GM21447 (cell line): ENCODE results near the gene MED12L.

Source experiments
- ATAC-seq: cut with Tn5 transposase; IDR thresholded peaks from one replicate; pipeline ENCODE4 v1.9.1; 2021; ENCODE audit not compliant: unreplicated experiment

The MED12L gene

DNA sequence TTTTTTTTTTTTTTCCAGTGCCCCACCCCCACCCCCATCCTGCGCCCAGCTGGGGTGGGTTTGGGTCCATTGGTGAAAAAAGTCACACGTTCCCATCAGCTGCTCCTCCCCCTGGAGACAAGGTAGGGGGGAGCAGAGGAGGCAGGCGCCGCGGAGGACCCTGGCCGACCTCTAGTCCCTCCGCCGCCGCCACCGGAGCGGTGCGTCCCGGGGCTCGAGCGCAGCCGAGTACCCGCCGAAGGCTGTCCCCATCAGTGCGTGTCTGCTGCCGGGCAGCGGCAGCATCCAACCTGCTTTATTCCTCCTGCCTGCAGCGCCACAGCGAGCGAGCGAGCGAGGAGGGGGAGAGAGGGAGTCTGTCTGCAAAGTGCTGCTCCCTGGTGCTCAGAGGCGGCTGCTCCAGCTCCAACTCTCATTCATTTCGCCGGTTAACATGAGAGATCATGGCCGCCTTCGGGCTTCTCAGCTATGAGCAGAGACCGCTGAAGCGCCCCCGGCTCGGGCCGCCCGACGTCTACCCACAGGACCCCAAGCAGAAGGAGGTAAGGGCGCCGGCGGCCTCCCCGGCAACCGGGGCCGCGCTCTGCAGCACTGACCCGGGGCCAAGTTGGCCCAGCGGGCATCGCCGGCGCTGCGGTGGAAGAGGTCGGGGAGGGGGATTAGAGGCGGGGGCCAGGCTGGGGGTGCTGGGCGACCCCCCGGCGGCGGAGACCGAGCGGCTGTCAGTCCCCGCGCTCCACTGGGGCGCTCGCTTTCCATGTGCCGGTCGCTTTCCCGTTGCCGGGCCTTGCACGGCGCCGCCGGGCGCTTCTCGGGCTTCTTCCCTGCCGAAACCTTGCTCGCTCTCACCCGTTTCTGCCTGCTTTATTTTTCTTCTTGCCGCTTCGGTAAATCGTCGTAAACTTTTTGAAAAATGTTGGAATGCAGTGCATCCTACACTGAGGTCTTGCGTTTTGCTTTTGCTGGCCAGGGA, 1.3 kb downstream of the MED12L start:
- peak; percentile 61 for ATAC-seq

DNA sequence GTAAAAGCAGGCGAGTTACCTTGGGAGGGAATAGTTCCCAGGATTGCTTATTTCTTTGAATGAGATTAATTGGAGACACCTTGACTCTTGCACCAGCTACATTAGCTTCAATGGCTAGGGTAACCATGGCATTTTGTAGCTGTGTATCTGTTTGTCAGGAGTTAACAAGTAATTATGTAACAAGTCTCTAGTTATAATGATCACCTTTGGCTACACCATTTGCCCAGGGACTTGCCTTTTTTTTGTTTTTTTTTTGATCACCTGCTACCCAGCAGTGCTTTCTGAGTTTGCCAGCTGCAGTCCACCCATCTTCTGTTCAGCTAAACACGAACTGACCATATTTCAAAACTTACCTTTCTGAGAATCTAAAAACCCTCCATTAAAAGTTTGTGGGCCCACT, 2.2 kb downstream of the MED12L start:
- no peak for ATAC-seq

- no peak for ATAC-seq
Observed at GRCh38 chr3:151091685-151092345, 6.4 kb downstream of the MED12L start.

DNA sequence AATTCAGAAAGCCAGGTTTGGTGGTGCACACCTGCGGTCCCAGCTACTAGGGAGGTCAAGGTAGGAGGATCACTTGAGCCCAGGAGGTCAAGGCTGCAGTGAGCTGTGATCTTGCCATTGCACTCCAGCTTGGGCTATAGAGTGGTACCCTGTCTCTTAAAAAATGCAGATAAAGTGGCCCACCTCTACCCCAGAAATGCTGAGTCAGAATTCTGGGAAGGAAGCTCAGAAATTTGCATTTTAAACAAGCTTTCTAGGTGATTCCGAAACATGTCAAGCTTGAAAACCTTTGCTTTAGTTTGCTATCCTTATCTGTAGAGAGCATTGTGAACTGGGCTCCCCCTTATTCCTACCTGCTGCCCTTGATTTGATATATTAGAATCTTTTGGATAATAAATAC, 7.7 kb downstream of the MED12L start:
- no peak for ATAC-seq

DNA sequence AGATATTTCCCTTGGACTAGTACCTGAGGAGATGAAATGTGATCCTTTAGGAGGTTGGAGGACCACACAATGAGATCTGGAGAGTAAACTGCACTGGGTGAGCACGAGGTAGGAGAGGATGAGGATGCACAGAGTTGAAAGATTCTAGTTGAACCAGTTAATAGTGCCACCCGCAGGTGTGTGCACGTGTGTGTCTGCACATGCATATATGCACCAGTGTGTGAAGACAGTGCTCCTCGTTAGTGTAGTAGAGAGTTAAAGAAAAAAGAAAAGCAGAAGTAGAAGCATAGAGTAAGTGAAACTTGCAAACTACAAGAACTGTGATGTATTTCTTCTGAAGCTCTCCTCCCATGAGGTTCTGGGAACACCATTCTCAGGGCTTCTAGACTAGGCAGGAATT, 8.4 kb downstream of the MED12L start:
- ATAC-seq: no peak

DNA sequence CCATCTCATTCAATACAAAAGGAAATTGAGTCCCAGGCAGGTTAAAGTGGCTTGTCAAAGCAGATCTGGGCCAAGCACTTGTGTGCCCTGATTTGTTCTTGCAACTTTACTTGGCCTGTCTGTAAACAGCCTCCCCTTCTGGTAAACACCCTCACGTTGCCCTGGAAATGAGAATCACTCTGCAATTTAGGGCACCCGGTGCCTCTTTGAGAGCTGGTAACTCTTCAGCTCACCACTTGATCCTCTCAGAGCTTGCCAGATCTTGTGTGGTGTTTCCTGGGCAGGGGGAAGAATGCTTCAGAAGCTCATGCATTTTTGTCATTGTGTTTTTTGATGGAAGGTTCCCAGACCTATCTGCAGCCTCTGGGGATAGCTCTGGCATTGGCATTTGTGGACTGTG, 11.3 kb downstream of the MED12L start:
- no peak for ATAC-seq

- ATAC-seq: no peak
Observed at GRCh38 chr3:151100076-151100475, 14.6 kb downstream of the MED12L start.

DNA sequence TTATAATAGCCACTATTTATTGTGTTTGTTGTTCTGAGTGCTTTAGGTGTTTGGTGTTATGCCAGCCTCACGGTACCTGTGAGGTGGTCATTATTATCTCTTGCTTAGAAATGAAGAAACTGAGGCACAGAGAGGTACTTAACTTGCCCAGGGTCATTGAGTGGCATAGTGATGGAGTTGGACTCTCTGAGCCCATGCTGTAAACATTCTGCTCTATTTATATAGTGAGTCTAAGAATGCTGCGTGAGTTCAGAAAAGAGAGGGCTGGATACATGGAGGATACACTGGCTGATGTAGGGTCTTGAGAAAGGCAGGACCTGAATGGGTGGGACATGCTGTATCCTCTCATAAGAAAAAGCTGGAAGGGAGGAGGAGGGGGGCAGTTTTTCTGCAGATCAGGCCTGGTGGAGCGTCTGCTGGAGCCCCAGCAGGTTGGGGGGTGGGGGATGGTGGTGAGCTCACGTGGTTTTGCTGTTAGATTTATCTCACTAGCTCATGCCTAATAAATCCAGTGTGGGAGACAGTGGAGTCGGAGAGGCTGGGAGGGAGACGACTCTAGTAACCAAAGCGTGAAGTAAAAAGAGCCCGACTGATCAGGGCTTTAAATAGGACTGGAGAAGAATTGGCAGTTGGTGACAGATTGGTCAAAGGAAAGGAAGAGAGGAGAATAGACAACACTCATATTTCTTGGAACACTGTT, 16.0 kb downstream of the MED12L start:
- ATAC-seq: no peak

DNA sequence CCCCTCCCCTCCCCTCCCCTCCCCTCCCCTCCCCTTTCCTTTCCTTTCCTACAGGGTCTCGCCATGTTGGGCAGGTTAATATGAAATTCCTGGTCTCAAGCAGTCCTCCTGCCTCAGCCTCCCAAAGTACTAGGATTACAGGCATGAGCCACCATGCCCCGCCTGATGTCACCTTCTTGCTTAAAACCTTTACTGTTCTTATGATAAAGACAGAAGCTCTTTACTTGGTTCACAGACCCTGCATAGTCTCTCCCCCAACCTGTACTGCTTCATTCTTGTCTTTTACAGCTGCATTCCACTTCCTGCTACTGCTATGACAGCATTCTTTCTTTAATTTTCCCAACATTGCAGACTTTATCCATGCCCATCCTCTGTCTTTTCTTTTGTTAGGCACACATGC, 20.8 kb downstream of the MED12L start:
- ATAC-seq: no peak

GRCh38 chr3:151107177-151107576, 21.7 kb downstream of the MED12L start:
- ATAC-seq: no peak

DNA sequence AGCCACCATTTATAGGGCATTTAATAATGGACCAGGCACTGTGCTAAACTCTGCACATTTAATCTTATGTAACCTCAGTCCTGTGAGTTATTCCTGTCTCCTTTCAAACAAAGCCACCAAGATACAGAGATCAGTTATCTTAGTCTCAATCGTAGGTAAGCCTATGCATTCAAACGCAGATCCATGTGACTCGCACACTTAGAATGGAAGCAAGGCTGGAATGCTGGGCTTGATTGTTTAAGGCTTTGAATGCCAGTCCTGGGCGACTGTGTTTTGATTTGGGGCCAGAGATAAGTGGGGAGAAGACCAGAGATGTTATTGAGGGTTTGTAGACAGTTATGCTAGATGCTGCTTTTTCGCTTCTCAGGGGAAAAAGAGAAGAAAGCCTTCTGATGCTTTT, 22.2 kb downstream of the MED12L start:
- no peak for ATAC-seq

DNA sequence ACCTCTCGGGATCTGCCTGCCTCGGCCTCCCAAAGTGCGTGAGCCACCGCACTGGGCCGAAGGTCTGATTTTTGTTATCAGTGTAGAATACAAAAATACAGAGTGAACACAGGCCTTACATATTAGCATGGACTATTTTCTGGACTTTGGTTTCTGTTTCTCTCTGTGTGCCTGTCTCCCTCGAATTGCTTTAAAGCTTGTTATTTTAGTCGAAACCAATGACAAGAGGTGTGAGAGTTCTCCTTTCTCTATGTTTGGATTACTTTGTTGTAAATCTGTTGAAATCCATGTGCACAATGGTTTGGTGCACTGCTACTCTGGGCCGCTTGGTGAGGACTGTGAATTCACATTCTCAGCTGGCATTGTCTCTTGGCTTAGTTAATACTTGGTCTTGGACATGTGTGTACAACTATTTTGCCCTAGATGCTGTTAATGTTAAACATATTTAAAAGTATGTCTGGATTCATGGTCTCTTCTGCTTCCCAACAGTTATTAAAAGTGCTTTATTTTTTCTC, 23.9 kb downstream of the MED12L start:
- ATAC-seq: no peak

- ATAC-seq: no peak
Observed at GRCh38 chr3:151112731-151113130, 27.3 kb downstream of the MED12L start.

DNA sequence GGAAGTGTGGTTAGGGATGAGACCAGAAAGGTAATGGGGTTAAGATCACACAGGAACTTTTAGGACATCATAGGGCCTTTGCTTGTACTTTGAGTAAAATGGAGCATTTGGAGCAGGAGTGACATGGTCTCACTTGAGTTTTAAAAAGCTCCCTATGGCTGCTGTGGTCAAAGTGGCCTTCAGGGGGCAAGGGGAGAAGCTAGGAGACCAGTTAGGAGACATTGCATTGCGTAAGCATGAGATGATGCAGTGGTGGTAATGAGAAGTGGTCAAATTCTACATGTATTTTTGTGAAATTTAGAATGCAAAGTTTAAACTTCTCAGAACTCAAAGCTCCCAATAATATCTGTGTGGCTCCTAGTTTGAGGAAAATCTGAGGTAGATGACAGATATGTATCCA, 27.9 kb downstream of the MED12L start:
- ATAC-seq: no peak

DNA sequence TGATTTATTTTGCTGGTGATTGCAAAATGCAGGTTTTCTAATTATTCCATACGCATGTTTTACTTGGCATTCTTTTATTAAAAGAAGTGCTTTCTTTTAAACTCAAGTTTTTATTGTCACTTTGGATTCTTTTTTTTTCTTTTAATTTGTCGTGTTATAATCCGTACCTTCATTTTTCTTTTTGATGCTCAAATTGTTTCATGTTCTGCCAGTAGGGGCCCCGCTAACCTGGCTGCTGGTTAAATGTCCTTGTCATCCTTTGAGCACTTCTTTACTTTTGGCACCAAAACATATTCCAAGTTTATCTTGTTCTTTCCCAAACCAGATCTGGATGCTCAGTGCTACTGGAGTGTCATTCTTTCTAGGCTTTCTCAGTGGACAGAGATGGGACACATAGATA, 31.6 kb downstream of the MED12L start:
- ATAC-seq: no peak

DNA sequence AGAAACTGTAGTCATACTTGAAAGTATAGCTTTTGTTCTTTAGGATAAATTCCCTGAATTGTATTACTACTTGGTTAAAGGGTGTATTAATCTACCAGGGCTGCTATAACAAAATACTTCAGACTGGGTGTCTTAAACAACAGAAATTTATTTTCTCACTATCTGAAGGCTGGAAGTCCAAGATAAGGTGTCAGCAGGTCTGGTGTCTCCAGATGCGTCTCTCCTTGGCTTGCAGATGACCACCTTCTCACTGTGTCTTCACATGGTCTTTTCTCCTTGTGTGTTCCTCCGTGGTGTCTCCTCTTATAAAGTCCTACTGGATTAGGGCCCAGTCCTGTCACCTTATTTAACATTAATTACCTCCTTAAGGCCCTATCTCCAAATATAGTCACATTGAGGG, 33.7 kb downstream of the MED12L start:
- no peak for ATAC-seq

DNA sequence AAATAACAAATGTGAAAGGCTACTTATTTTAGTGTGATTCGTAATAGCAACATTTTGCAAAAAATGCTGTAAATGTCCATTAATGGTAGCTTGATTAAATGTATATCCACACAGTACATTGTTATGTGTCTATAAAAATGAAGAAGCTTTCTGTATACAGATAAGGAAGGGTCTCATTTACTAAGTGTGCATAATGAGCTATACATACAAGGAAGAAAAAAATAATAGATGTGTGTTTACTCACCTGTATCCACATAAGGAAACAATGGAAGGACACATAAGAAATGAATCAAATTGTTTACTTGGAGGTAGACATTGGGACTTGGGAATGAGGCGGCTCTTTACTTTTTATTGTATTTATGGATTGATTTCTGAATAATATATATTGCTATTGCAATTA, 34.9 kb downstream of the MED12L start:
- ATAC-seq: no peak

- no peak for ATAC-seq
Observed at GRCh38 chr3:151121016-151121415, 35.6 kb downstream of the MED12L start.

DNA sequence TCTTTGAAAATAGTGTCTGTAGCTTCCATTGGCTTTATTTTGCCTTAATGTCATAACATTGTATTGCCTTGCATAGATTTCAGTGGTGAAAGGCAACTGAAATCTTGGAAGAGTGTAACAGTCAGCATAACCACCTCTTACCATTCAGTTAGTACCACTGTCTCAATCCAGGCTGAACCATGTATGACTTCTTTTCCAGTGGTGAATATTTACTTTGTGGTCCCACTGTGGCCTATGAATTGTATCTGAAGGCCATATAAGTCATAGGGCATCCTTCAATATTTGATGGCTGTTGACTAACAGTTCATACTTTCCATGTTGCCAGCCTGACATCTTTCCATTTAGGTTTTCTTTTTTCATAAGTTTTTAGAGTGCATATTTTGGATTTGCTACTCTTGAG, 38.4 kb downstream of the MED12L start:
- no peak for ATAC-seq

DNA sequence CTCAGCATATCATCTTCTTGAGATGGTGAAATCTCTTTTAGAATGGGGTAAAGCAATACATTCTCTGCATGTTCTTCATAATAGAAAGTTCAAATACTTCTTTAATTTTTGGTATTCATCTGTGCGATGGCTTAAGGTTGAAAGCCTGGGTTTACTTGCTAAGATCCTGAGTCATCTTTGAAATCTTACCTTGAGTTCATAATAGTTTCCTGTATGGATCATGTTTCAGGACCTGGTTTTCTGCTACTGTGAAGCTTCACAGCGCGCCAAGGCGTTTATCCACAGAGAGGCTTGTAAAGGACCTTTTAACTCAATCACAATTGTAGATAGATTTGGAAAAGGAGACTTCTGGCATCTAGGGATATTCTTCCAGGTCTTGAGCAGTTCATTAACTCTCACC, 39.0 kb downstream of the MED12L start:
- no peak for ATAC-seq

GRCh38 chr3:151130428-151130827, 45.0 kb downstream of the MED12L start:
- ATAC-seq: no peak

DNA sequence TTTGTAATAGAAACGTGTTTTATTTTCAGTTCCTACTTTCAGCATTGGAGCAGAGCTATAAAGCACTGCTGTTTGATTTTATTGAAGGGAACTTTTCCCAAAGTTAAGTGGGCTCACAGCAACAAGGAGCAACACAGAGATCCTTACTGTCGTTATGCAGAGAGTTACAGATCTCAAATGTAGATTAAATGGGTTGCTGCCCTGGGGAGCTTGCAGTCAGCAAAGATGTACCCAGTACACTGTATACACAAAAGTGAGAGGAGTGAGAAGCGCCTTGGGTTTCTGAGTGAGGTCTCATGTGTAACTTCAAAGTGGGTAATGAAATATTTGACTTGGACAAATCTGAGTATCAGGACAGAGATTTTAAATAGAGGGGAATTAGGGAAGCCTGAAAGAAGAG, 47.7 kb downstream of the MED12L start:
- ATAC-seq: no peak
